ENCODE measurements around the gene FAM149A. TPM values are rescaled to one million over a fixed set of nuclear protein-coding genes. Genes with fewer than 3 reads are reported as not detected.

FAM149A gene
- total and polyA plus RNA-seq, 2 donors (not counting 3 experiments of a cell fraction or from before 2014, with no cell fraction given), result 0.08 to 0.20 TPM

GRCh38 chr4:186078981-186079638, 25.4 kb upstream of the FAM149A start:
- H3K27ac ChIP-seq (ENCODE audit: insufficient read depth, low read depth, low read length), result no peak overlapping the region
- H3K9me3 ChIP-seq (replicated peaks; ENCODE audit: control insufficient read depth, insufficient read depth, low read length), result no peaks in the 10 kb centered on the region
- H3K4me2 ChIP-seq (ENCODE audit: insufficient read depth, low read length), result no peak overlapping the region
- no peak for TF ChIP-seq FOS (IDR thresholded peaks at IDR 0.05; ENCODE audit: borderline replicate concordance, insufficient read depth, low read length)
- TF ChIP-seq EZH2 (IDR thresholded peaks at IDR 0.05; ENCODE audit: borderline replicate concordance, low read depth, low read length, severe bottlenecking), result no peak
- no peak for TF ChIP-seq MYC (IDR thresholded peaks at IDR 0.05; ENCODE audit: low read depth, low read length)
- no peak for TF ChIP-seq CTCF (IDR thresholded peaks at IDR 0.05; ENCODE audit: extremely low read depth in 1 of 2, insufficient read depth in 1 of 2, low read depth in 1 of 2, low read length in 2 of 2)
- no peak for TF ChIP-seq POLR2A (IDR thresholded peaks at IDR 0.05; ENCODE audit: low read depth, low read length)
- no peaks in the 10 kb centered on the region for H4K20me1 ChIP-seq (replicated peaks; ENCODE audit: control insufficient read depth, extremely low read depth, insufficient read depth, low read length)
- H3K9ac ChIP-seq (replicated peaks; ENCODE audit: extremely low read depth, insufficient read depth, low read length), result no peak overlapping the region
- H3K9me1 ChIP-seq (replicated peaks; ENCODE audit: control insufficient read depth, extremely low read depth, insufficient read depth, low read length), result no peaks in the 10 kb centered on the region
- no peaks in the 10 kb centered on the region for H3K4me1 ChIP-seq (ENCODE audit: control insufficient read depth, extremely low read depth, insufficient read depth, low read length)
- no peak overlapping the region for H2AFZ ChIP-seq (ENCODE audit: low read depth, low read length)
- dilution Hi-C loops (cut with MboI; ENCODE audit: extremely low pct_ligation_motif_present, low sequenced_read_pairs), result no loop called here
- DNase-seq (ENCODE audit: low read depth, low spot score) (no peak), FAIRE-seq (no peak)
- no peak overlapping the region for H3K4me3 ChIP-seq (replicated peaks in 1 of 3; ENCODE audit: insufficient read depth in 1 of 3, low read depth in 1 of 3, low read length in 3 of 3)
- BruUV-seq (replicated peaks), result no TSS peak
- no peaks in the 10 kb centered on the region for H3K27me3 ChIP-seq (ENCODE audit: control insufficient read depth in 2 of 2, insufficient read depth in 2 of 2, low read length in 2 of 2)
- POLR2A ChIA-PET, result no interaction called here
- H3K79me2 ChIP-seq (ENCODE audit: control insufficient read depth, insufficient read depth, low read length), result no peaks in the 10 kb centered on the region
- CTCF ChIA-PET, result interaction anchor here (1.0 to 5.7 kb wide), 3 partner anchors 11 to 59 kb away, joined by 3 to 28 read pairs (median 3); partner anchors contain the start of gene TLR3
- intact Hi-C loops (cut with micrococcal nuclease), result no loop called here
- H3K36me3 ChIP-seq (ENCODE audit: control insufficient read depth in 2 of 2, extremely low read depth in 1 of 2, insufficient read depth in 2 of 2, low read length in 2 of 2), result no peaks in the 10 kb centered on the region

- Histone ChIP-seq H2AFZ (ENCODE audit: low read depth, low read length) (no peak overlapping the region), H3K79me2 (ENCODE audit: control insufficient read depth, insufficient read depth, low read length) (no peaks in the 10 kb centered on the region), H3K36me3 (ENCODE audit: control insufficient read depth in 2 of 2, extremely low read depth in 1 of 2, insufficient read depth in 2 of 2, low read length in 2 of 2) (no peaks in the 10 kb centered on the region), H3K4me1 (ENCODE audit: control insufficient read depth, extremely low read depth, insufficient read depth, low read length) (no peaks in the 10 kb centered on the region), H3K9me1 (replicated peaks; ENCODE audit: control insufficient read depth, extremely low read depth, insufficient read depth, low read length) (no peaks in the 10 kb centered on the region), H3K9me3 (replicated peaks; ENCODE audit: control insufficient read depth, insufficient read depth, low read length) (no peaks in the 10 kb centered on the region), H3K27me3 (ENCODE audit: control insufficient read depth in 2 of 2, insufficient read depth in 2 of 2, low read length in 2 of 2) (no peaks in the 10 kb centered on the region), H3K4me2 (ENCODE audit: insufficient read depth, low read length) (no peak overlapping the region), H3K9ac (replicated peaks; ENCODE audit: extremely low read depth, insufficient read depth, low read length) (no peak overlapping the region), H3K4me3 (replicated peaks in 1 of 3; ENCODE audit: insufficient read depth in 1 of 3, low read depth in 1 of 3, low read length in 3 of 3) (no peak overlapping the region), H4K20me1 (replicated peaks; ENCODE audit: control insufficient read depth, extremely low read depth, insufficient read depth, low read length) (no peaks in the 10 kb centered on the region), H3K27ac (ENCODE audit: insufficient read depth, low read depth, low read length) (no peak overlapping the region)
- FAIRE-seq, result no peak
- dilution Hi-C loops (cut with MboI; ENCODE audit: extremely low pct_ligation_motif_present, low sequenced_read_pairs) (no loop called here), intact Hi-C loops (cut with micrococcal nuclease) (no loop called here)
- no peak for TF ChIP-seq FOS (IDR thresholded peaks at IDR 0.05; ENCODE audit: borderline replicate concordance, insufficient read depth, low read length)
- no peak for TF ChIP-seq MYC (IDR thresholded peaks at IDR 0.05; ENCODE audit: low read depth, low read length)
- no peak for TF ChIP-seq POLR2AphosphoS5 (IDR thresholded peaks at IDR 0.05; ENCODE audit: insufficient read depth, low read depth, low read length)
- TF ChIP-seq MAX (IDR thresholded peaks at IDR 0.05; ENCODE audit: insufficient read depth, insufficient read length), result no peak
- TF ChIP-seq JUN (IDR thresholded peaks at IDR 0.05; ENCODE audit: borderline replicate concordance, insufficient read depth, insufficient read length, low read depth), result no peak
- no peak for TF ChIP-seq POLR2A (IDR thresholded peaks at IDR 0.05; ENCODE audit: low read depth, low read length)
- no peak for TF ChIP-seq CTCF (IDR thresholded peaks at IDR 0.05; ENCODE audit: extremely low read depth in 1 of 2, insufficient read depth in 1 of 2, low read depth in 1 of 2, low read length in 2 of 2)
- TF ChIP-seq GATA2 (IDR thresholded peaks at IDR 0.05; ENCODE audit: insufficient read depth, insufficient read length, low read depth, low read length), result no peak
- no peak for TF ChIP-seq EZH2 (IDR thresholded peaks at IDR 0.05; ENCODE audit: borderline replicate concordance, low read depth, low read length, severe bottlenecking)
- POLR2A ChIA-PET, result no interaction called here
- no peak for DNase-seq (ENCODE audit: low read depth, low spot score)
- CTCF ChIA-PET, result interaction anchor here (1.0 to 5.7 kb wide), 2 partner anchors 12 to 58 kb away, joined by 3 to 28 read pairs; partner anchors contain the start of gene TLR3
- no TSS peak for BruUV-seq (replicated peaks)
Observed at GRCh38 chr4:186079694-186080093, 24.8 kb upstream of the FAM149A start.

All from endothelial cell of umbilical vein (primary cell).